Measurements from ENCODE around the gene ASB5. TPM values are rescaled to one million over a fixed set of nuclear protein-coding genes. Genes with fewer than 3 reads are reported as not detected.

Gene ASB5
- total and polyA plus RNA-seq, 2 of the 8 experiments (the other 6 are each of a cell fraction or from before 2014, with no cell fraction given) = 0.02 TPM; not detected in 1

GRCh38 chr4:176268963-176269362 lies at the start of gene ASB5 (continued):
- TF ChIP-seq USF2 (IDR thresholded peaks at IDR 0.05; ENCODE audit: low read length) (no peak), TAF7 (optimal IDR thresholded peaks at IDR 0.05; ENCODE audit: borderline replicate concordance, low read depth, low read length) (no peak), SAP30 (IDR thresholded peaks at IDR 0.05; ENCODE audit: insufficient read depth, insufficient replicate concordance, low read length) (no peak), SUZ12 (IDR thresholded peaks at IDR 0.05; ENCODE audit: low read length) (no peak), SP2 (IDR thresholded peaks at IDR 0.05; ENCODE audit: low read length) (no peak), SP4 (IDR thresholded peaks at IDR 0.05; ENCODE audit: low read length) (no peak), RNF2 (IDR thresholded peaks at IDR 0.05; ENCODE audit: borderline replicate concordance, low read depth, low read length, missing control alignments, poor library complexity, severe bottlenecking) (no peak)

Measured in H1 (cell line).